ENCODE data around the gene MMP17. TPM values are rescaled to one million over a fixed set of nuclear protein-coding genes. Genes with fewer than 3 reads are reported as not detected.
A peak's percentile ranks its signal among the peaks of the same experiment; 100 is the strongest.
"Not testable (repeated sequence)": the region's sequence is repeated elsewhere in the genome, so short reads cannot be mapped to it uniquely, and the experiment has no call there.

MMP17 gene
- polyA plus RNA-seq, 3 donors = 2.8 to 78.3 (median 3.0) TPM

- no peaks in the 10 kb centered on the region for H4K20me1 ChIP-seq (ENCODE audit: insufficient read depth, low read length)
- no peak overlapping the region for H3K4me3 ChIP-seq (replicated peaks in 1 of 3; ENCODE audit: low read depth in 2 of 3, low read length in 3 of 3)
- no peak for TF ChIP-seq CTCF (IDR thresholded peaks at IDR 0.05)
- Mint-ChIP-seq H3K4me1 (peaks cover 68% of the 10 kb centered on the region), H3K27ac (peak overlapping the region; percentile 83 to 96 (median 89)), H3K4me3 (no peak overlapping the region), H3K9me3 (peaks cover 0 to 4% (median 2%) of the 10 kb centered on the region in 7 donors), H3K27me3 (ENCODE audit: low read depth in 3 of 3) (peaks cover 1 to 3% (median 3%) of the 10 kb centered on the region in 3 donors), H3K36me3 (peaks cover 0 to 3% of the 10 kb centered on the region in 2 donors)
- H3K9ac ChIP-seq (ENCODE audit: insufficient read depth, low read length, poor library complexity, severe bottlenecking) = peak overlapping the region; percentile 8
- no peaks in the 10 kb centered on the region for H3K9me3 ChIP-seq (replicated peaks in 1 of 2; ENCODE audit: control insufficient read depth in 1 of 2, insufficient read depth in 1 of 2, low read length in 2 of 2)
- no peak for DNase-seq
- H2AFZ ChIP-seq (ENCODE audit: insufficient read depth, low read depth, low read length, poor library complexity, severe bottlenecking) = no peak overlapping the region
- no peaks in the 10 kb centered on the region for H3K27me3 ChIP-seq (ENCODE audit: control insufficient read depth in 2 of 2, insufficient read depth in 2 of 2, low read length in 2 of 2)
- peaks cover 59 to 76% of the 10 kb centered on the region in 2 donors for H3K4me1 ChIP-seq (ENCODE audit: control insufficient read depth in 1 of 2, insufficient read depth in 2 of 2, low read length in 2 of 2)
- peak overlapping the region; percentile 71 to 89 for H3K27ac ChIP-seq (ENCODE audit: low read depth in 1 of 2, low read length in 2 of 2)
- intact Hi-C loops (cut with micrococcal nuclease) = no loop called here
- no peaks in the 10 kb centered on the region for H3K36me3 ChIP-seq (replicated peaks in 1 of 2; ENCODE audit: control insufficient read depth in 1 of 2, insufficient read depth in 2 of 2, low read length in 2 of 2)
- no peak overlapping the region for H3K4me2 ChIP-seq (replicated peaks; ENCODE audit: extremely low read depth, low read length, poor library complexity, severe bottlenecking)
- WGBS (ENCODE audit: insufficient coverage) = 97% methylated on average over 20 of the region's 21 CpGs
- H3K79me2 ChIP-seq (ENCODE audit: insufficient read depth, low read length) = no peaks in the 10 kb centered on the region
Observed at GRCh38 chr12:131873293-131873692, 45.1 kb downstream of the MMP17 start.

- DNase-seq = peak in 1 of 3 donors; percentile 36
- Histone ChIP-seq H3K27ac (ENCODE audit: low read depth in 1 of 2, low read length in 2 of 2) (peak overlapping the region in 1 of 2 donors; percentile 68), H3K4me1 (ENCODE audit: control insufficient read depth in 1 of 2, insufficient read depth in 2 of 2, low read length in 2 of 2) (peaks cover 76 to 89% of the 10 kb centered on the region in 2 donors)
- H3K9ac ChIP-seq (ENCODE audit: insufficient read depth, low read length, poor library complexity, severe bottlenecking); H3K9me3 Mint-ChIP-seq; H3K9me3 ChIP-seq (replicated peaks in 1 of 2; ENCODE audit: control insufficient read depth in 1 of 2, insufficient read depth in 1 of 2, low read length in 2 of 2); H3K36me3 Mint-ChIP-seq; intact Hi-C loops (cut with micrococcal nuclease); H3K4me3 Mint-ChIP-seq; H3K4me3 ChIP-seq (replicated peaks in 1 of 3; ENCODE audit: low read depth in 2 of 3, low read length in 3 of 3); H3K27me3 Mint-ChIP-seq (ENCODE audit: low read depth in 3 of 3); H3K79me2 ChIP-seq (ENCODE audit: insufficient read depth, low read length); H3K36me3 ChIP-seq (replicated peaks in 1 of 2; ENCODE audit: control insufficient read depth in 1 of 2, insufficient read depth in 2 of 2, low read length in 2 of 2); H2AFZ ChIP-seq (ENCODE audit: insufficient read depth, low read depth, low read length, poor library complexity, severe bottlenecking); H3K27me3 ChIP-seq (ENCODE audit: control insufficient read depth in 2 of 2, insufficient read depth in 2 of 2, low read length in 2 of 2); H3K4me2 ChIP-seq (replicated peaks; ENCODE audit: extremely low read depth, low read length, poor library complexity, severe bottlenecking); H4K20me1 ChIP-seq (ENCODE audit: insufficient read depth, low read length): not testable (repeated sequence)
- WGBS (ENCODE audit: insufficient coverage) = no CpG with 5 or more reads among the region's 6 CpGs
- peak overlapping the region; percentile 25 to 85 (median 70) for H3K27ac Mint-ChIP-seq
- peaks cover 81% of the 10 kb centered on the region for H3K4me1 Mint-ChIP-seq
Observed at GRCh38 chr12:131874972-131875371, 46.8 kb downstream of the MMP17 start.

GRCh38 chr12:131877216-131877615, 49.0 kb downstream of the MMP17 start:
- H3K4me3 Mint-ChIP-seq; H4K20me1 ChIP-seq (ENCODE audit: insufficient read depth, low read length); H3K36me3 Mint-ChIP-seq; H3K4me3 ChIP-seq (replicated peaks in 1 of 3; ENCODE audit: low read depth in 2 of 3, low read length in 3 of 3); DNase-seq; H3K9ac ChIP-seq (ENCODE audit: insufficient read depth, low read length, poor library complexity, severe bottlenecking); H3K4me2 ChIP-seq (replicated peaks; ENCODE audit: extremely low read depth, low read length, poor library complexity, severe bottlenecking); H3K27me3 ChIP-seq (ENCODE audit: control insufficient read depth in 2 of 2, insufficient read depth in 2 of 2, low read length in 2 of 2); intact Hi-C loops (cut with micrococcal nuclease); H3K9me3 ChIP-seq (replicated peaks in 1 of 2; ENCODE audit: control insufficient read depth in 1 of 2, insufficient read depth in 1 of 2, low read length in 2 of 2); H3K9me3 Mint-ChIP-seq; H3K27ac ChIP-seq (ENCODE audit: low read depth in 1 of 2, low read length in 2 of 2); H3K27me3 Mint-ChIP-seq (ENCODE audit: low read depth in 3 of 3); H2AFZ ChIP-seq (ENCODE audit: insufficient read depth, low read depth, low read length, poor library complexity, severe bottlenecking); H3K36me3 ChIP-seq (replicated peaks in 1 of 2; ENCODE audit: control insufficient read depth in 1 of 2, insufficient read depth in 2 of 2, low read length in 2 of 2); H3K79me2 ChIP-seq (ENCODE audit: insufficient read depth, low read length): not testable (repeated sequence)
- 97% methylated on average over 10 of the region's 10 CpGs for WGBS (ENCODE audit: insufficient coverage)
- peaks cover 88% of the 10 kb centered on the region for H3K4me1 Mint-ChIP-seq
- H3K27ac Mint-ChIP-seq = peak overlapping the region in 2 of 7 donors; percentile 81 to 88
- H3K4me1 ChIP-seq (ENCODE audit: control insufficient read depth in 1 of 2, insufficient read depth in 2 of 2, low read length in 2 of 2) = peaks cover 79 to 97% of the 10 kb centered on the region in 2 donors

GRCh38 chr12:131878436-131878835, 50.2 kb downstream of the MMP17 start:
- H2AFZ ChIP-seq (ENCODE audit: insufficient read depth, low read depth, low read length, poor library complexity, severe bottlenecking); H3K27me3 ChIP-seq (ENCODE audit: control insufficient read depth in 2 of 2, insufficient read depth in 2 of 2, low read length in 2 of 2); H4K20me1 ChIP-seq (ENCODE audit: insufficient read depth, low read length); H3K9ac ChIP-seq (ENCODE audit: insufficient read depth, low read length, poor library complexity, severe bottlenecking); H3K36me3 Mint-ChIP-seq; H3K9me3 ChIP-seq (replicated peaks in 1 of 2; ENCODE audit: control insufficient read depth in 1 of 2, insufficient read depth in 1 of 2, low read length in 2 of 2); H3K36me3 ChIP-seq (replicated peaks in 1 of 2; ENCODE audit: control insufficient read depth in 1 of 2, insufficient read depth in 2 of 2, low read length in 2 of 2); intact Hi-C loops (cut with micrococcal nuclease); H3K9me3 Mint-ChIP-seq; H3K27me3 Mint-ChIP-seq (ENCODE audit: low read depth in 3 of 3); H3K79me2 ChIP-seq (ENCODE audit: insufficient read depth, low read length): not testable (repeated sequence)
- Histone ChIP-seq H3K4me3 (replicated peaks in 1 of 3; ENCODE audit: low read depth in 2 of 3, low read length in 3 of 3) (peak overlapping the region in 1 of 3 experiments; percentile 51), H3K27ac (ENCODE audit: low read depth in 1 of 2, low read length in 2 of 2) (peak overlapping the region in 1 of 2 donors; percentile 80), H3K4me2 (replicated peaks; ENCODE audit: extremely low read depth, low read length, poor library complexity, severe bottlenecking) (peak overlapping the region; percentile 35), H3K4me1 (ENCODE audit: control insufficient read depth in 1 of 2, insufficient read depth in 2 of 2, low read length in 2 of 2) (peaks cover 79 to 97% of the 10 kb centered on the region in 2 donors)
- peak; percentile 44 to 77 (median 67) for DNase-seq
- peaks cover 88% of the 10 kb centered on the region for H3K4me1 Mint-ChIP-seq
- WGBS (ENCODE audit: insufficient coverage) = no CpG with 5 or more reads among the region's 3 CpGs
- peak overlapping the region in 1 of 2 donors; percentile 21 for H3K4me3 Mint-ChIP-seq
- H3K27ac Mint-ChIP-seq = peak overlapping the region; percentile 81 to 93 (median 90)
